GM23338 (cell line): ENCODE data around the gene PRPH2.

Experiments used
- CREB1 ChIP-seq: fragments of 250-450 bp; sonication (Bioruptor Pico); IDR thresholded peaks from 2 replicates; pipeline ENCODE4 v1.5.0; 2020; ENCODE audit warnings: low read depth, mild to moderate bottlenecking, moderate library complexity
- EZH2 ChIP-seq: fragments of 200-600 bp; sonication (generic); IDR thresholded peaks from one replicate; pipeline ENCODE4 v1.8.0; 2017; ENCODE audit warnings: antibody characterized with exemption, mild to moderate bottlenecking, low read depth; ENCODE audit not compliant: unreplicated experiment
- EZH2phosphoT487 ChIP-seq: fragments of 200-600 bp; sonication (generic); IDR thresholded peaks from one replicate; pipeline ENCODE4 v1.8.1; 2018; ENCODE audit warnings: antibody characterized with exemption; ENCODE audit not compliant: unreplicated experiment
- JUNB ChIP-seq: IDR thresholded peaks from one replicate; pipeline ENCODE4 v1.6.1; 2016; ENCODE audit warnings: antibody characterized with exemption; ENCODE audit not compliant: unreplicated experiment
- NANOG ChIP-seq: IDR thresholded peaks from 2 replicates; pipeline ENCODE4 v1.6.1; 2016; ENCODE audit warnings: antibody characterized with exemption, borderline replicate concordance
- POLR2AphosphoS5 ChIP-seq: IDR thresholded peaks from 2 replicates; pipeline ENCODE4 v1.6.1; 2016; ENCODE audit warnings: antibody characterized with exemption, low read depth
- STAT1 ChIP-seq: IDR thresholded peaks from one replicate; pipeline ENCODE4 v1.6.1; 2016; ENCODE audit warnings: antibody characterized with exemption; ENCODE audit not compliant: unreplicated experiment
- ZNF114 ChIP-seq: fragments of 250-450 bp; sonication (Bioruptor Pico); IDR thresholded peaks from 2 replicates; pipeline ENCODE4 v1.5.0; 2020; ENCODE audit warnings: mild to moderate bottlenecking, moderate library complexity
- ZNF331 ChIP-seq: fragments of 250-450 bp; sonication (Bioruptor Pico); IDR thresholded peaks from 2 replicates; pipeline ENCODE4 v1.5.0; 2020; ENCODE audit warnings: low read depth, mild to moderate bottlenecking, moderate library complexity
- TF ChIP-seq, protein P1 (sequence below), 2 experiments: fragments of 200-600 bp in 1 of 2; sonication (generic) in 1 of 2; conservative IDR thresholded peaks; 2 replicates each; pipeline versions ENCODE4 v1.5.1 to v1.6.1; 2016 to 2017; ENCODE audit warnings: antibody characterized with exemption in 2 of 2, low read depth in 2 of 2, mild to moderate bottlenecking in 2 of 2, moderate library complexity in 1 of 2
- TF ChIP-seq, protein P2 (sequence below): IDR thresholded peaks from 2 replicates; pipeline ENCODE4 v1.6.1; 2016; ENCODE audit warnings: antibody characterized with exemption
- TF ChIP-seq, protein P3 (sequence below): IDR thresholded peaks from one replicate; pipeline ENCODE4 v1.6.1; 2018; ENCODE audit warnings: antibody characterized with exemption; ENCODE audit not compliant: unreplicated experiment
- TF ChIP-seq, protein P4 (sequence below): fragments of 250-450 bp; sonication (Bioruptor Pico); IDR thresholded peaks from 2 replicates; pipeline ENCODE4 v1.5.0; 2020; ENCODE audit warnings: mild to moderate bottlenecking, moderate library complexity

DNA sequence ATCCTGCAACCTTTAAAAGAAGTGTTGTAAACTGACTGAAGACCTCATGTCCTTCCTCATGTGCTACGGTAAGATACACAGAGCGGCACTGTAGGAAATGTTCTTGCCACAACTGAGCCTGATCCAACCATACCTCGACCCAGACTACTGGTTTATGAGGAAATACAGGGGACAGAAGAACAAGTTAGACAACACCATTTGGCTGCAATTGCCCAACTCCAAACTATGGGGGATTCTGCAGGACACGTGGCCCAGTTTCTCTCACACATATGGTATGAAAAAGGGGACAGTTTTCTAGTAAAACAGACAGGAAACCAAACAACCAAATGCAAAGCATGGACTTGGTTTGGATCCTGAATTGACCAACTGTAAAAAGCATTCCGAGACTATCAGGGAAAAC, 10.5 kb downstream of the PRPH2 start:
- no peak for TF ChIP-seq ZNF331 (CRISPR knock-in tag)
- TF ChIP-seq, protein P1, sequence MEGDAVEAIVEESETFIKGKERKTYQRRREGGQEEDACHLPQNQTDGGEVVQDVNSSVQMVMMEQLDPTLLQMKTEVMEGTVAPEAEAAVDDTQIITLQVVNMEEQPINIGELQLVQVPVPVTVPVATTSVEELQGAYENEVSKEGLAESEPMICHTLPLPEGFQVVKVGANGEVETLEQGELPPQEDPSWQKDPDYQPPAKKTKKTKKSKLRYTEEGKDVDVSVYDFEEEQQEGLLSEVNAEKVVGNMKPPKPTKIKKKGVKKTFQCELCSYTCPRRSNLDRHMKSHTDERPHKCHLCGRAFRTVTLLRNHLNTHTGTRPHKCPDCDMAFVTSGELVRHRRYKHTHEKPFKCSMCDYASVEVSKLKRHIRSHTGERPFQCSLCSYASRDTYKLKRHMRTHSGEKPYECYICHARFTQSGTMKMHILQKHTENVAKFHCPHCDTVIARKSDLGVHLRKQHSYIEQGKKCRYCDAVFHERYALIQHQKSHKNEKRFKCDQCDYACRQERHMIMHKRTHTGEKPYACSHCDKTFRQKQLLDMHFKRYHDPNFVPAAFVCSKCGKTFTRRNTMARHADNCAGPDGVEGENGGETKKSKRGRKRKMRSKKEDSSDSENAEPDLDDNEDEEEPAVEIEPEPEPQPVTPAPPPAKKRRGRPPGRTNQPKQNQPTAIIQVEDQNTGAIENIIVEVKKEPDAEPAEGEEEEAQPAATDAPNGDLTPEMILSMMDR (conservative IDR thresholded peaks at IDR 0.05; ENCODE audit: low read depth in 2 of 2): no peak
- no peak for TF ChIP-seq ZNF114
- no peak for TF ChIP-seq POLR2AphosphoS5
- no peak for TF ChIP-seq EZH2phosphoT487
- TF ChIP-seq, protein P2, sequence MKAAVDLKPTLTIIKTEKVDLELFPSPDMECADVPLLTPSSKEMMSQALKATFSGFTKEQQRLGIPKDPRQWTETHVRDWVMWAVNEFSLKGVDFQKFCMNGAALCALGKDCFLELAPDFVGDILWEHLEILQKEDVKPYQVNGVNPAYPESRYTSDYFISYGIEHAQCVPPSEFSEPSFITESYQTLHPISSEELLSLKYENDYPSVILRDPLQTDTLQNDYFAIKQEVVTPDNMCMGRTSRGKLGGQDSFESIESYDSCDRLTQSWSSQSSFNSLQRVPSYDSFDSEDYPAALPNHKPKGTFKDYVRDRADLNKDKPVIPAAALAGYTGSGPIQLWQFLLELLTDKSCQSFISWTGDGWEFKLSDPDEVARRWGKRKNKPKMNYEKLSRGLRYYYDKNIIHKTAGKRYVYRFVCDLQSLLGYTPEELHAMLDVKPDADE: no peak
- no peak for TF ChIP-seq EZH2
- TF ChIP-seq, protein P3, sequence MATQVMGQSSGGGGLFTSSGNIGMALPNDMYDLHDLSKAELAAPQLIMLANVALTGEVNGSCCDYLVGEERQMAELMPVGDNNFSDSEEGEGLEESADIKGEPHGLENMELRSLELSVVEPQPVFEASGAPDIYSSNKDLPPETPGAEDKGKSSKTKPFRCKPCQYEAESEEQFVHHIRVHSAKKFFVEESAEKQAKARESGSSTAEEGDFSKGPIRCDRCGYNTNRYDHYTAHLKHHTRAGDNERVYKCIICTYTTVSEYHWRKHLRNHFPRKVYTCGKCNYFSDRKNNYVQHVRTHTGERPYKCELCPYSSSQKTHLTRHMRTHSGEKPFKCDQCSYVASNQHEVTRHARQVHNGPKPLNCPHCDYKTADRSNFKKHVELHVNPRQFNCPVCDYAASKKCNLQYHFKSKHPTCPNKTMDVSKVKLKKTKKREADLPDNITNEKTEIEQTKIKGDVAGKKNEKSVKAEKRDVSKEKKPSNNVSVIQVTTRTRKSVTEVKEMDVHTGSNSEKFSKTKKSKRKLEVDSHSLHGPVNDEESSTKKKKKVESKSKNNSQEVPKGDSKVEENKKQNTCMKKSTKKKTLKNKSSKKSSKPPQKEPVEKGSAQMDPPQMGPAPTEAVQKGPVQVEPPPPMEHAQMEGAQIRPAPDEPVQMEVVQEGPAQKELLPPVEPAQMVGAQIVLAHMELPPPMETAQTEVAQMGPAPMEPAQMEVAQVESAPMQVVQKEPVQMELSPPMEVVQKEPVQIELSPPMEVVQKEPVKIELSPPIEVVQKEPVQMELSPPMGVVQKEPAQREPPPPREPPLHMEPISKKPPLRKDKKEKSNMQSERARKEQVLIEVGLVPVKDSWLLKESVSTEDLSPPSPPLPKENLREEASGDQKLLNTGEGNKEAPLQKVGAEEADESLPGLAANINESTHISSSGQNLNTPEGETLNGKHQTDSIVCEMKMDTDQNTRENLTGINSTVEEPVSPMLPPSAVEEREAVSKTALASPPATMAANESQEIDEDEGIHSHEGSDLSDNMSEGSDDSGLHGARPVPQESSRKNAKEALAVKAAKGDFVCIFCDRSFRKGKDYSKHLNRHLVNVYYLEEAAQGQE: no peak
- TF ChIP-seq CREB1 (CRISPR knock-in tag): no peak
- no peak for TF ChIP-seq JUNB
- TF ChIP-seq NANOG: no peak
- TF ChIP-seq, protein P4, sequence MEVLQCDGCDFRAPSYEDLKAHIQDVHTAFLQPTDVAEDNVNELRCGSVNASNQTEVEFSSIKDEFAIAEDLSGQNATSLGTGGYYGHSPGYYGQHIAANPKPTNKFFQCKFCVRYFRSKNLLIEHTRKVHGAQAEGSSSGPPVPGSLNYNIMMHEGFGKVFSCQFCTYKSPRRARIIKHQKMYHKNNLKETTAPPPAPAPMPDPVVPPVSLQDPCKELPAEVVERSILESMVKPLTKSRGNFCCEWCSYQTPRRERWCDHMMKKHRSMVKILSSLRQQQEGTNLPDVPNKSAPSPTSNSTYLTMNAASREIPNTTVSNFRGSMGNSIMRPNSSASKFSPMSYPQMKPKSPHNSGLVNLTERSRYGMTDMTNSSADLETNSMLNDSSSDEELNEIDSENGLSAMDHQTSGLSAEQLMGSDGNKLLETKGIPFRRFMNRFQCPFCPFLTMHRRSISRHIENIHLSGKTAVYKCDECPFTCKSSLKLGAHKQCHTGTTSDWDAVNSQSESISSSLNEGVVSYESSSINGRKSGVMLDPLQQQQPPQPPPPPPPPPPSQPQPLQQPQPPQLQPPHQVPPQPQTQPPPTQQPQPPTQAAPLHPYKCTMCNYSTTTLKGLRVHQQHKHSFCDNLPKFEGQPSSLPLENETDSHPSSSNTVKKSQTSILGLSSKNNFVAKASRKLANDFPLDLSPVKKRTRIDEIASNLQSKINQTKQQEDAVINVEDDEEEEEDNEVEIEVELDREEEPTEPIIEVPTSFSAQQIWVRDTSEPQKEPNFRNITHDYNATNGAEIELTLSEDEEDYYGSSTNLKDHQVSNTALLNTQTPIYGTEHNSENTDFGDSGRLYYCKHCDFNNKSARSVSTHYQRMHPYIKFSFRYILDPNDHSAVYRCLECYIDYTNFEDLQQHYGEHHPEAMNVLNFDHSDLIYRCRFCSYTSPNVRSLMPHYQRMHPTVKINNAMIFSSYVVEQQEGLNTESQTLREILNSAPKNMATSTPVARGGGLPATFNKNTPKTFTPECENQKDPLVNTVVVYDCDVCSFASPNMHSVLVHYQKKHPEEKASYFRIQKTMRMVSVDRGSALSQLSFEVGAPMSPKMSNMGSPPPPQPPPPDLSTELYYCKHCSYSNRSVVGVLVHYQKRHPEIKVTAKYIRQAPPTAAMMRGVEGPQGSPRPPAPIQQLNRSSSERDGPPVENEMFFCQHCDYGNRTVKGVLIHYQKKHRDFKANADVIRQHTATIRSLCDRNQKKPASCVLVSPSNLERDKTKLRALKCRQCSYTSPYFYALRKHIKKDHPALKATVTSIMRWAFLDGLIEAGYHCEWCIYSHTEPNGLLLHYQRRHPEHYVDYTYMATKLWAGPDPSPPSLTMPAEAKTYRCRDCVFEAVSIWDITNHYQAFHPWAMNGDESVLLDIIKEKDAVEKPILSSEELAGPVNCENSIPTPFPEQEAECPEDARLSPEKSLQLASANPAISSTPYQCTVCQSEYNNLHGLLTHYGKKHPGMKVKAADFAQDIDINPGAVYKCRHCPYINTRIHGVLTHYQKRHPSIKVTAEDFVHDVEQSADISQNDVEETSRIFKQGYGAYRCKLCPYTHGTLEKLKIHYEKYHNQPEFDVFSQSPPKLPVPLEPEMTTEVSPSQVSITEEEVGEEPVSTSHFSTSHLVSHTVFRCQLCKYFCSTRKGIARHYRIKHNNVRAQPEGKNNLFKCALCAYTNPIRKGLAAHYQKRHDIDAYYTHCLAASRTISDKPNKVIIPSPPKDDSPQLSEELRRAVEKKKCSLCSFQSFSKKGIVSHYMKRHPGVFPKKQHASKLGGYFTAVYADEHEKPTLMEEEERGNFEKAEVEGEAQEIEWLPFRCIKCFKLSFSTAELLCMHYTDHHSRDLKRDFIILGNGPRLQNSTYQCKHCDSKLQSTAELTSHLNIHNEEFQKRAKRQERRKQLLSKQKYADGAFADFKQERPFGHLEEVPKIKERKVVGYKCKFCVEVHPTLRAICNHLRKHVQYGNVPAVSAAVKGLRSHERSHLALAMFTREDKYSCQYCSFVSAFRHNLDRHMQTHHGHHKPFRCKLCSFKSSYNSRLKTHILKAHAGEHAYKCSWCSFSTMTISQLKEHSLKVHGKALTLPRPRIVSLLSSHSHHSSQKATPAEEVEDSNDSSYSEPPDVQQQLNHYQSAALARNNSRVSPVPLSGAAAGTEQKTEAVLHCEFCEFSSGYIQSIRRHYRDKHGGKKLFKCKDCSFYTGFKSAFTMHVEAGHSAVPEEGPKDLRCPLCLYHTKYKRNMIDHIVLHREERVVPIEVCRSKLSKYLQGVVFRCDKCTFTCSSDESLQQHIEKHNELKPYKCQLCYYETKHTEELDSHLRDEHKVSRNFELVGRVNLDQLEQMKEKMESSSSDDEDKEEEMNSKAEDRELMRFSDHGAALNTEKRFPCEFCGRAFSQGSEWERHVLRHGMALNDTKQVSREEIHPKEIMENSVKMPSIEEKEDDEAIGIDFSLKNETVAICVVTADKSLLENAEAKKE (CRISPR knock-in tag): no peak
- no peak for TF ChIP-seq STAT1
